ENCODE results near the gene NCF2. TPM values are rescaled to one million over a fixed set of nuclear protein-coding genes. Genes with fewer than 3 reads are reported as not detected.

The NCF2 gene
- total RNA-seq, 6 experiments from 2014 or later, result 0.61 to 2.8 (median 1.5) TPM

GRCh38 chr1:183635099-183635605 is 44.9 kb upstream of the NCF2 start:
- Mint-ChIP-seq H3K36me3 (ENCODE audit: low read depth) (peaks cover 39% of the 10 kb centered on the region), H3K27ac (peak overlapping the region; percentile 99), H3K27me3 (ENCODE audit: insufficient read depth) (peaks cover 7% of the 10 kb centered on the region), H3K9me3 (peaks cover 4% of the 10 kb centered on the region; the same call in 1 of the 2 replicates), H3K4me1 (ENCODE audit: low read depth) (peaks cover 56% of the 10 kb centered on the region), H3K4me3 (peak overlapping the region; percentile 100)
- DNase-seq, result no peak
- TF ChIP-seq CTCF (IDR thresholded peaks at IDR 0.05), result no peak

GRCh38 chr1:183634429-183635065 is 44.3 kb upstream of the NCF2 start:
- peak overlapping the region; percentile 100 for H3K4me3 Mint-ChIP-seq
- peaks cover 4% of the 10 kb centered on the region; the same call in 1 of the 2 replicates for H3K9me3 Mint-ChIP-seq
- H3K27ac Mint-ChIP-seq, result peak overlapping the region; percentile 99
- TF ChIP-seq CTCF (IDR thresholded peaks at IDR 0.05), result no peak
- peaks cover 56% of the 10 kb centered on the region for H3K4me1 Mint-ChIP-seq (ENCODE audit: low read depth)
- peaks cover 41% of the 10 kb centered on the region for H3K36me3 Mint-ChIP-seq (ENCODE audit: low read depth)
- DNase-seq, result no peak
- peaks cover 7% of the 10 kb centered on the region for H3K27me3 Mint-ChIP-seq (ENCODE audit: insufficient read depth)

- Mint-ChIP-seq H3K36me3 (ENCODE audit: low read depth) (peaks cover 49% of the 10 kb centered on the region), H3K4me1 (ENCODE audit: low read depth) (peaks cover 62% of the 10 kb centered on the region), H3K27me3 (ENCODE audit: insufficient read depth) (peaks cover 7% of the 10 kb centered on the region), H3K4me3 (peak overlapping the region; percentile 100), H3K27ac (peak overlapping the region; percentile 99), H3K9me3 (peaks cover 4% of the 10 kb centered on the region; the same call in 1 of the 2 replicates)
- peak; percentile 89 for DNase-seq
- TF ChIP-seq CTCF (IDR thresholded peaks at IDR 0.05), result peak; percentile 77
Measured at GRCh38 chr1:183633676-183634343, 43.6 kb upstream of the NCF2 start.

- Mint-ChIP-seq H3K4me3 (peak overlapping the region; percentile 100), H3K9me3 (peaks cover 4% of the 10 kb centered on the region; the same call in 1 of the 2 replicates), H3K36me3 (ENCODE audit: low read depth) (peaks cover 57% of the 10 kb centered on the region), H3K4me1 (ENCODE audit: low read depth) (peaks cover 61% of the 10 kb centered on the region), H3K27ac (peak overlapping the region; percentile 99; the same call in 1 of the 2 replicates), H3K27me3 (ENCODE audit: insufficient read depth) (peaks cover 7% of the 10 kb centered on the region)
- DNase-seq, result no peak
- no peak for TF ChIP-seq CTCF (IDR thresholded peaks at IDR 0.05)
Measured at GRCh38 chr1:183632964-183633363, 42.7 kb upstream of the NCF2 start.

- Mint-ChIP-seq H3K27me3 (ENCODE audit: insufficient read depth) (peaks cover 7% of the 10 kb centered on the region), H3K36me3 (ENCODE audit: low read depth) (peaks cover 57% of the 10 kb centered on the region), H3K9me3 (peaks cover 4% of the 10 kb centered on the region; the same call in 1 of the 2 replicates), H3K27ac (peak overlapping the region; percentile 47), H3K4me1 (ENCODE audit: low read depth) (peaks cover 54% of the 10 kb centered on the region), H3K4me3 (peak overlapping the region; percentile 100)
- TF ChIP-seq CTCF (IDR thresholded peaks at IDR 0.05), result no peak
- DNase-seq, result peak; percentile 41
Measured at GRCh38 chr1:183632114-183632513, 41.9 kb upstream of the NCF2 start.

Measured in HFFc6 (cell line).